T-helper 2 cell treated with Interferon-gamma antibody and Interleukin-4, amounts not matched to agents 100 ng/mL and 5 ng/mL, for 36 hours (primary cell): ENCODE measurements around the gene DNAJB13. TPM values are rescaled to one million over a fixed set of nuclear protein-coding genes. Genes with fewer than 3 reads are reported as not detected.

Experiments
- intact Hi-C: fragments of 100-400 bp; cut with micrococcal nuclease; formaldehyde crosslinking; loops from one replicate; pipeline ENCODE4 v1.15.1; 2023
- total RNA-seq: library from RNA; stranded (reverse); gene quantifications from 2 replicates; pipeline ENCODE4 v1.2.3, GENCODE V29; 2022

DNAJB13 gene
- total RNA-seq, 1 donor from 2014 or later, result 0.57 TPM

DNA sequence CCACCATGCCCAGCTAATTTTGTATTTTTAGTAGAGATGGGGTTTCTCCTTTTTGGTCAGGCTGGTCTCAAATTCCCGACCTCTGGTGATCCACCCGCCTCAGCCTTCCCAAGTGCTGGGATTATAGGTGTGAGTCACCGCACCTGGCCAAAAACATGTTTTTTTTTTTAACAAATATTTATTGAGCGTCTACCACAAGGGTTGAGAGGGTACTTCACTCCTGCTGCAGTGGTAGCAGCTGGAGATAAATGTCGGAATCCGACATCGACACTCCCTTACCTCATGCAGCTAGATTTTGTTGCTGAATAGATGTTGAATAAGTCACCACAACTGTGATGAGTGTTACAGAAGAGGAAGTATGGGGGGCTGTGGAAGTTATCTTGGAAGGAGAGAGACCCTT lies 971 bp downstream of the DNAJB13 start:
- intact Hi-C loops, result no loop called here

DNA sequence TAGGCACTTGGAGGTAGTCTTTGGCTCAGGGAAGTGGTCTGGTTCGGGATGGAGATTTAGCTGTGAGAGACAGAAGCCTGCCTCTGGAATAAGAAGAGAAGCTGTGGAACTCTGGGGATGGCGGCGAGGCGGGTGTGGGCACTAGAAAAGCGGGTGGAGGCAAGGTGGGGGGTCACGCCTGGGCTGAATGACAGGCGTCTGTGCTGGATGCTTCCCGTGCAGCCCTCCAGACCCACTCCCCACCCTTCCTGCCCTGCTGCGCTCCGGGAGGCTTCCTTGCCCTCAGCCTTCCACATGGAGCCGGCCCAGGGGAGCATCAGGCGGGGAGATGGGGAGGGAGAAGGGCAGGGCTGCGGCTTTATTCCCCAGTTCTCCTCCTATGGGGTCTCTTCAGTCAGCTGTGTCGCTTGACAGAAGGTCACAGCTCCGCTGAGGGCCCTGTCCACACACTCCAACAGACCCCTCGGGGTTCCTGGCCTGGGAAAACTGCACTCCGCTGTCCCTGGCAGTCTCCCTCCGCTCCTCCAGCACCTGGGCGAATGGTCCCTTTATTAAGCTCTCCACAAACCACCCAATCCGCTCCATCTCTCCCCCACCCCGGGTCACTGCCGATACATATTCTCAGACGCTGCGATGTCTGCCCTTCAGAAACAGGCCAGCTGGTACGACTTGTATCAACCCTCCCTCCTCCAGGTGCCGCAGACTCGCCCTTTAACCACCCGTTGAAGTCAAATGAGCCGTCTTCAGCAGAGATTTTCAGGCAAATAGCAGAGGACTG lies 6.2 kb downstream of the DNAJB13 start:
- intact Hi-C loops, result no loop called here

DNA sequence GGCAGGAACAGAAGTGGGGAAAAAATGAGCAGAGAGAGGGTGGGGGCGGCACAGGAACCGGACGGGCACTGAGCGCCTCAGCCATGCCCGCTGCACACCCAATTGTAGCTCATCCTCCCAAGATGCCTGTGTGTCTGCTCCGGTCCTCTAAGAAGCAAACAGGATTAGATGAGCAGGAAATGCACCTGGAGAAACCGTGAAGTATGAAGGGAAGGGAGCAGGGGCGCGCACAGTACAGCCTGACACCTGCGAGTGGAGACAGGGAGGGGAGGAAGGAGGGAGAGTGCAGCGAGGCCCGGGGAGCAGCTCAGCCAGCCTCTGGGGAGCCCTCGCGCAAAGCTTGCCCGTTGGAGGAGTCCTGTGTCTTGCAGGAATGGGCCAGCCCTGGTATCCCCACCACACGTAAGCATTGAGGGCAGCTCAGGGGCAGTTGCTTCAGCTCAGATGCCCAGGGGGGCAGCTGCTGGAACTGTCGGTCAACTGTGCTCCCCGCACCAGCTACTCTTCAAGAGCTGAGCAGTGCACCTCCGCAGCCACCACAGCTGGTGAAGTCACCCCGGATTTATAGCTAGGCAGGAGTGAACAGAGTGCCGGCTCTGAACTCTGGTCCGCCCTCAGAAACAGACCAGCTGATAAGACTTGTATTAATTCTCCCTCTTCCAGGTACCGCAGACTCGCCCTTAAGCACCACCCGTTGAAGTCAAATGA lies 7.0 kb downstream of the DNAJB13 start:
- intact Hi-C loops, result no loop called here

- intact Hi-C loops, result no loop called here
Measured at GRCh38 chr11:73958521-73959141, 7.8 kb downstream of the DNAJB13 start.

DNA sequence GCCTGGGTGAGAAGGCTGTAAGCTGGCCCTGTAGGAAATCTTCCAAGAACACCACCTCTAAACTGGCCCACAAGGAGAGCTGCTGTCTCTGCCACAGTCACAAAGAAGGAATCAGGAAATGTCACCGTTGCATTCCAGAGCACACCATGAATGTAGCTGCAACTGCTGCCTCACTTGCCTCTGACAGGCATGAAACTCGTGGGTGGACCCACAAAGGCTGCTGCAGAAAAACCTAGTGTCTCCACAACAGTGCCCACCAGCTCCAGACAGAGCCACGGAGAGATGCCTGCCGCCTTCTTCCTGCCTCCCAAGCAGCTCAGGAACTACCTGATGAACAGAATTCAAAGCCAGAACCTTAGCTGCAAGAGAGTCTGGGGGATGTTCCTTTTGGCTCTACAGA lies 10.5 kb downstream of the DNAJB13 start:
- intact Hi-C loops, result loop anchor here (10.0 kb wide), 1 partner anchor 293 kb away; no protein-coding TSS in a partner anchor

GRCh38 chr11:73962101-73962705 lies 11.4 kb downstream of the DNAJB13 start:
- intact Hi-C loops, result loop anchor here (10.0 kb wide), 1 partner anchor 293 kb away; no protein-coding TSS in a partner anchor

DNA sequence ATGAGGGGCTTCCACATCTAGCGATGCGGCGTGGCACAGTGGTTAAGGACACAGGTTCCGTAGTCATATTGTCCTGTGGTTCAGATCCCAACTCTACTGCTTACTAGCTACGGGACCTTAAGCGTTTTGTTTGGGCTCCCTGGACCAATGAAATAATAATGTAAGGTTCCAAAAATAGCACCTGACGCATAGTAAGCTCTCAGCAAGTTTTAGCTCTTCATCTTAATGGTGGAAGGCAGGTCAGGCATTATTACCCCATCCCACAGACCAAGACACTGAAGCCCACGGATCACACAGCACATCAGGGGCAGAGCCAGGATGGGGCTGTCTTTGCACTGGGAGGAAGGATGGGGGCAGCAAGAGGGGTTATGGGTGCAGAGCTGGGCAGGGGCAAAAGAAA lies 13.0 kb downstream of the DNAJB13 start:
- intact Hi-C loops, result loop anchor here (1.0 to 10.0 kb wide), 4 partner anchors 126 to 357 kb away; partner anchors contain the start of genes C2CD3 and PPME1

- intact Hi-C loops, result loop anchor here (10.0 kb wide), 1 partner anchor 290 kb away; no protein-coding TSS in a partner anchor
Measured at GRCh38 chr11:73965076-73965763, 14.4 kb downstream of the DNAJB13 start.

DNA sequence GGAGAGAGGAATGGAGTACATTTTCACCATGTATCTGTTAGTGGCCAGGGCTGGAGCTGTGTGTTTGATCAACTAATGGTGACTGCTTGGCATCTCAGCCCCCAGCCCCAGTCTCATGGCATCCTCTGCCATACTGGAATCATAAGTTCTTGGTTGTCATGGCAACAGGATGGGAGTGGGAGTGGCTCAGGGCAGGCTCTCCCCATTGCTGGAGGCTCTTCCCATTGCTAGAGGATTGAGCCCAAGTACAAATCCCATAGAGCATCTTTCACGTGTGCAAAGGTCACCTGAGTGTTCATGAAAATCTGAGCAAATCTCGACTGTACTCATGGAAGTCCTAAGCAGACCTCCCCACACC lies 14.9 kb downstream of the DNAJB13 start:
- intact Hi-C loops, result loop anchor here (10.0 kb wide), 1 partner anchor 289 kb away; no protein-coding TSS in a partner anchor

DNA sequence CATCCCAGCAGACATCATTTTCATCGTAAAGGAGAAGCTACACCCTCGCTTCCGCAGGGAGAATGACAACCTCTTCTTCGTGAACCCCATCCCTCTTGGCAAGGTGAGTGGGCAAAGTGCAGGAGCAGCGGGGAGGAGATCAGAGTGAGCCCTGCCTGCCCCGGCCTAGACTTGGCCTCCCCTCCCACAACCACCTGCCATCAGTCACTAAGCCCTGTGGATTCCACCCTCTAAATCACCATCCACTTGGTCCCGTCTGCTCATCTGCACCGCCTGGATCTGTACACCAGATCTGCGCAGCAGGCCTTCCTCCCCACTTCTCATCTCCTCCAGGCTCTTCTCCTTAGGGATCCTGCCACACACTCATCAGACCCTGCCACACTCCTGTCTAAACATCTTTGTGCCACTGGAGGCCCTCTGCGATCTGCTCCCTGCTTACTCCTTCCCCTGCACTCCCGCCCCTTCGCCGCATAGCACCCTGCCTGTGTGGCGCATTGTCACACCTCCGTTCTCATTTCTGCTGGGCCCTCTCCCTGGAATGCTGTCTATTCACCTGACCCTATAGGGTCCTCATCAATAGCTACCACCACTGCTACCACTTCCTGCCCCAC lies 17.6 kb downstream of the DNAJB13 start:
- intact Hi-C loops, result loop anchor here (10.0 kb wide), 1 partner anchor 286 kb away; no protein-coding TSS in a partner anchor

DNA sequence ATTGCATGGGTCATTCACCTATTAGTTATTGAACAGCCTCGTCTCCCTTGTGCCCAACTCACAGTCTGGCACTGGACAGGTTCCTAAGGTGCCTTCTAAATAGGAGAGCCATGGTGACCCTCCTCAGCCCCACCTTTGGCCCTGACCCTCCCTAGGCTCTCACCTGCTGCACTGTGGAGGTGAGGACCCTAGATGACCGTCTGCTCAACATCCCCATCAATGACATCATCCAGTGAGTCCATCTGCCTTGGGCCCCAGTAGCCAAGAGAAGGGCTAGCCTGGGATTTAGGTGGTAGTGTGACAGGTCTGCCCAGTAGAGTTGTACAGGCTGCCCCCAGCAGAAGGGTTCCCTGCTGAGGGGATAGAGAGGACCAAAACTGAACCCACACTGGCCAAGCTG lies 18.3 kb downstream of the DNAJB13 start:
- intact Hi-C loops, result loop anchor here (10.0 kb wide), 1 partner anchor 286 kb away; no protein-coding TSS in a partner anchor

- intact Hi-C loops, result loop anchor here (5.0 to 10.0 kb wide), 2 partner anchors 37 to 285 kb away; partner anchors contain the start of gene UCP3
Measured at GRCh38 chr11:73969991-73970800, 19.4 kb downstream of the DNAJB13 start.

DNA sequence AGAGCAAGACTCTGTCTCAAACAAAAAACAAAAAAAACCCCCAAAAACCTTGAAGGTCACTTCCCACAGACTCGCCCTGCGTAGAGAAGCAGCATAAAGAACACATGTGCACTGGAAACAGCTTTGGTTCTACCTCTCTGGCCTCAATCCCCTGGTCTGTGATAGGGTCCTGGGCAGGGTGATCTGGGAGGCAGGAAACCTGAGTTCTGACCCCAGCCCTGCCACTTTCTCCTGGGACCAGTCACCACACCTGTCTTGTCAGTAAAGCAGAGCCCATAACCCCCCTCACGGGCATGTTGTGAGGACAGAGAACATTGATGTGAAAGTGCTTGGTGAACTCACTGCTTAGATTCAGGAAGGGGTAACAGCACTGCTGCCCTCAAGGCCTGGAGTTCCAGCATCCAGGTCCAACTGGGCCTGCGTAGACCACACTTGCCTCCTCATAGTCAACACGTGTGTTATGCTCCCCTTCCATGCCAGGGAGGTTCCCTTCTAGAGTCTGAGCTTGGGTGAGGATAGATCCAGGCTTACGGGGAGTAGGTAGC lies 20.4 kb downstream of the DNAJB13 start:
- intact Hi-C loops, result loop anchor here (5.0 kb wide), 1 partner anchor 36 kb away; the partner anchor contains the start of gene UCP3

- intact Hi-C loops, result loop anchor here (5.0 kb wide), 1 partner anchor 35 kb away; the partner anchor contains the start of gene UCP3
Measured at GRCh38 chr11:73972187-73972586, 21.4 kb downstream of the DNAJB13 start.

- intact Hi-C loops, result loop anchor here (5.0 kb wide), 1 partner anchor 34 kb away; the partner anchor contains the start of gene UCP3
Measured at GRCh38 chr11:73972620-73973449, 22.0 kb downstream of the DNAJB13 start.

- intact Hi-C loops, result loop anchor here (1.0 to 5.0 kb wide), 3 partner anchors 7 to 196 kb away; partner anchors contain the start of genes C2CD3, PPME1, UCP2 and UCP3
Measured at GRCh38 chr11:73974604-73975478, 24.0 kb downstream of the DNAJB13 start.

DNA sequence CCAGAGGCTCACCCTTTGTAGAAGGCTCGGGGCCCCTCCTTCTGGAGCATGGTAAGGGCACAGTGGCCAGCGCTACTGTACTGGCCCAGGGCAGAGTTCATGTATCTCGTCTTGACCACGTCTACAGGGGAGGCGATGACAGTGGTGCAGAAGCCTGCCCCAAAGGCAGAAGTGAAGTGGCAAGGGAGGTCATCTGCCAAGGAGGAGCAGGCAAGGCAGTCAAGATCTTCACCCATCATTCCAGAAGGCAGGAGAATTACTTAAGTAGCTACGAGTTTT lies 24.6 kb downstream of the DNAJB13 start:
- intact Hi-C loops, result loop anchor here (2.0 kb wide), 1 partner anchor 195 kb away; the partner anchor contains the start of genes C2CD3 and PPME1
